Measurements from ENCODE around the gene DGKQ.
A peak's percentile ranks its signal among the peaks of the same experiment; 100 is the strongest.
"Not testable (repeated sequence)": the region's sequence is repeated elsewhere in the genome, so short reads cannot be mapped to it uniquely, and the experiment has no call there.

DGKQ gene

GRCh38 chr4:948101-948935 lies 25.1 kb downstream of the DGKQ start:
- no peak for DNase-seq (ENCODE audit: low spot score)

GRCh38 chr4:947491-947971 lies 25.8 kb downstream of the DGKQ start:
- DNase-seq (ENCODE audit: low spot score), result no peak

- no peak for DNase-seq (ENCODE audit: low spot score)
Observed at GRCh38 chr4:946517-947471, 26.6 kb downstream of the DGKQ start.

GRCh38 chr4:946103-946450 lies 27.3 kb downstream of the DGKQ start:
- no peak for DNase-seq (ENCODE audit: low spot score)

GRCh38 chr4:945274-946102 lies 27.9 kb downstream of the DGKQ start:
- DNase-seq (ENCODE audit: low spot score), result no peak

- not testable (repeated sequence) for DNase-seq (ENCODE audit: low spot score)
Observed at GRCh38 chr4:939508-939907, 33.9 kb downstream of the DGKQ start.

- DNase-seq (ENCODE audit: low spot score), result no peak
Observed at GRCh38 chr4:932713-933070, 40.7 kb downstream of the DGKQ start.

GRCh38 chr4:931960-932712 lies 41.2 kb downstream of the DGKQ start, which contains the start of the genes GAK and TMEM175:
Gene GAK, minus strand, starts transcription at chr4:932316. Its CDS starts 129 bp downstream, at chr4:932187.
Gene TMEM175, plus strand, starts transcription at chr4:932460. Its CDS starts 15,280 bp downstream, at chr4:947740.
- DNase-seq (ENCODE audit: low spot score), result peak; percentile 100

GRCh38 chr4:931194-931959 lies 42.0 kb downstream of the DGKQ start:
- DNase-seq (ENCODE audit: low spot score), result peak; percentile 85

- no peak for DNase-seq (ENCODE audit: low spot score)
Observed at GRCh38 chr4:930827-931193, 42.6 kb downstream of the DGKQ start.

- no peak for DNase-seq (ENCODE audit: low spot score)
Observed at GRCh38 chr4:930028-930551, 43.3 kb downstream of the DGKQ start.

GRCh38 chr4:929096-929765 lies 44.1 kb downstream of the DGKQ start:
- DNase-seq (ENCODE audit: low spot score), result no peak

- not testable (repeated sequence) for DNase-seq (ENCODE audit: low spot score)
Observed at GRCh38 chr4:927566-927965, 45.8 kb downstream of the DGKQ start.

GRCh38 chr4:926538-926937 lies 46.8 kb downstream of the DGKQ start:
- DNase-seq (ENCODE audit: low spot score), result no peak

GRCh38 chr4:925771-926500 lies 47.4 kb downstream of the DGKQ start:
- DNase-seq (ENCODE audit: low spot score), result no peak

- DNase-seq (ENCODE audit: low spot score), result no peak
Observed at GRCh38 chr4:925171-925570, 48.2 kb downstream of the DGKQ start.

GRCh38 chr4:924107-925096 lies 49.0 kb downstream of the DGKQ start:
- DNase-seq (ENCODE audit: low spot score), result no peak
